K562 (cell line): ENCODE measurements around the gene ABCA4.

Source experiments
- ARHGAP35 ChIP-seq: fragments of 450-650 bp; IDR thresholded peaks from 2 replicates; pipeline ENCODE4 v1.6.1; 2018; ENCODE audit not compliant: partially characterized antibody
- CREB1 ChIP-seq, 2 experiments: sonication (generic) in 1 of 2; formaldehyde crosslinking in 1 of 2; IDR thresholded peaks; 2 replicates each; pipeline versions ENCODE4 v1.6.1 to v1.8.0; 2012 to 2022; ENCODE audit warnings: inconsistent platforms in 1 of 2, mild to moderate bottlenecking in 1 of 2, missing genetic modification reagents in 1 of 2, moderate library complexity in 1 of 2
- KAT7 ChIP-seq: sonication (generic); formaldehyde crosslinking; IDR thresholded peaks from 2 replicates; pipeline ENCODE4 v1.8.0; 2022; ENCODE audit warnings: missing genetic modification reagents, mild to moderate bottlenecking, borderline replicate concordance
- MTF1 ChIP-seq: fragments of 250-450 bp; sonication (Bioruptor Pico); IDR thresholded peaks from 2 replicates; pipeline ENCODE4 v1.9.0; 2021; ENCODE audit warnings: moderate library complexity, mild to moderate bottlenecking, inconsistent platforms, borderline replicate concordance
- NR2C2 ChIP-seq, 2 experiments: fragments of 200-800 bp in 1 of 2; sonication (Bioruptor generic) in 1 of 2; sonication (generic) in 1 of 2; formaldehyde crosslinking in 1 of 2; IDR thresholded peaks; 2 replicates each; pipeline versions ENCODE4 v1.6.1 to v1.8.0; 2016 to 2022; ENCODE audit warnings: mild to moderate bottlenecking in 1 of 2, missing compliant biosample characterization in 1 of 2, missing genetic modification characterization in 1 of 2, missing genetic modification reagents in 1 of 2
- NR2F6 ChIP-seq: fragments of 450-650 bp; formaldehyde crosslinking; IDR thresholded peaks from 2 replicates; pipeline ENCODE4 v1.4.0; 2020; ENCODE audit warnings: mild to moderate bottlenecking
- RBBP5 ChIP-seq: fragments of 200-600 bp; sonication (generic); IDR thresholded peaks from 2 replicates; pipeline ENCODE4 v1.6.1; 2012; ENCODE audit warnings: borderline replicate concordance, mild to moderate bottlenecking, low read length, control low read depth, inconsistent platforms; ENCODE audit not compliant: insufficient read depth, poor library complexity, severe bottlenecking
- RBM22 ChIP-seq: fragments of 200-400 bp; formaldehyde crosslinking; IDR thresholded peaks from 2 replicates; pipeline ENCODE4 v1.6.1; 2018; ENCODE audit warnings: low read length, low read depth; ENCODE audit not compliant: poor library complexity, severe bottlenecking
- RCOR1 ChIP-seq, 2 experiments: IDR thresholded peaks; 2 replicates each; pipeline ENCODE4 v1.6.1; 2012; ENCODE audit warnings: low read depth in 2 of 2, low read length in 2 of 2, borderline replicate concordance in 1 of 2, improper control_type of control experiment in 1 of 2
- RFX7 ChIP-seq: fragments of 250-450 bp; sonication (Bioruptor Pico); IDR thresholded peaks from 2 replicates; pipeline ENCODE4 v1.5.1; 2021; ENCODE audit warnings: mild to moderate bottlenecking
- TF ChIP-seq, protein P1 (sequence below), 2 experiments: fragments of 450-650 bp; formaldehyde crosslinking in 1 of 2; IDR thresholded peaks; 2 replicates each; pipeline versions ENCODE4 v1.4.0 to v1.6.1; 2014 to 2020; ENCODE audit warnings: mild to moderate bottlenecking in 2 of 2, borderline replicate concordance in 1 of 2, low read depth in 1 of 2
- TF ChIP-seq, protein P2 (sequence below): fragments of 450-650 bp; IDR thresholded peaks from 2 replicates; pipeline ENCODE4 v1.6.1; 2016
- TF ChIP-seq, protein P3 (sequence below): fragments of 250-450 bp; sonication (Bioruptor Pico); IDR thresholded peaks from 2 replicates; pipeline ENCODE4 v1.5.1; 2021; ENCODE audit warnings: mild to moderate bottlenecking
- TF ChIP-seq, protein P4 (sequence below), 2 experiments: fragments of 450-650 bp; IDR thresholded peaks; 2 replicates each; pipeline ENCODE4 v1.6.1; 2018; ENCODE audit warnings: mild to moderate bottlenecking in 2 of 2, low read depth in 1 of 2; ENCODE audit not compliant: partially characterized antibody in 2 of 2

DNA sequence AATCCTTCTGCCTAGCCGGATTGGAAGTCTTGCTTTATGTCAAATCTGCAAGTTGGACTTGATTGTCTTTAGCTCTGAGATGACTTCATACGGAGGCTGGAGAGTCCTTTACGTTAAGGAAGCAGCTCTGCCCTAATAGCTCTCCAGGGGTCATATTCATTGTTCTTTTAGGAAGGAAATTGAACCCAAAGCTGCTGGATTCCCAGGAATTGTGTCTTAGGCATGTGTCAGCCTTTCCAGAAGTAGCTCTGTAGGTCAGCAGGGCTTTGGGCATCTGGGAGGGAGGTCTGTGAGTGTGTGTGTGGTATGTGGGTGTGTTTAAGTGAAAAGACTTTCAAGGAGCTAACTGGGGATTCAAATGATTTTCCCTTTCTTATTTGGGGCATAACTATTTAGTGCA, 82.4 kb downstream of the ABCA4 start:
- TF ChIP-seq, protein P1, sequence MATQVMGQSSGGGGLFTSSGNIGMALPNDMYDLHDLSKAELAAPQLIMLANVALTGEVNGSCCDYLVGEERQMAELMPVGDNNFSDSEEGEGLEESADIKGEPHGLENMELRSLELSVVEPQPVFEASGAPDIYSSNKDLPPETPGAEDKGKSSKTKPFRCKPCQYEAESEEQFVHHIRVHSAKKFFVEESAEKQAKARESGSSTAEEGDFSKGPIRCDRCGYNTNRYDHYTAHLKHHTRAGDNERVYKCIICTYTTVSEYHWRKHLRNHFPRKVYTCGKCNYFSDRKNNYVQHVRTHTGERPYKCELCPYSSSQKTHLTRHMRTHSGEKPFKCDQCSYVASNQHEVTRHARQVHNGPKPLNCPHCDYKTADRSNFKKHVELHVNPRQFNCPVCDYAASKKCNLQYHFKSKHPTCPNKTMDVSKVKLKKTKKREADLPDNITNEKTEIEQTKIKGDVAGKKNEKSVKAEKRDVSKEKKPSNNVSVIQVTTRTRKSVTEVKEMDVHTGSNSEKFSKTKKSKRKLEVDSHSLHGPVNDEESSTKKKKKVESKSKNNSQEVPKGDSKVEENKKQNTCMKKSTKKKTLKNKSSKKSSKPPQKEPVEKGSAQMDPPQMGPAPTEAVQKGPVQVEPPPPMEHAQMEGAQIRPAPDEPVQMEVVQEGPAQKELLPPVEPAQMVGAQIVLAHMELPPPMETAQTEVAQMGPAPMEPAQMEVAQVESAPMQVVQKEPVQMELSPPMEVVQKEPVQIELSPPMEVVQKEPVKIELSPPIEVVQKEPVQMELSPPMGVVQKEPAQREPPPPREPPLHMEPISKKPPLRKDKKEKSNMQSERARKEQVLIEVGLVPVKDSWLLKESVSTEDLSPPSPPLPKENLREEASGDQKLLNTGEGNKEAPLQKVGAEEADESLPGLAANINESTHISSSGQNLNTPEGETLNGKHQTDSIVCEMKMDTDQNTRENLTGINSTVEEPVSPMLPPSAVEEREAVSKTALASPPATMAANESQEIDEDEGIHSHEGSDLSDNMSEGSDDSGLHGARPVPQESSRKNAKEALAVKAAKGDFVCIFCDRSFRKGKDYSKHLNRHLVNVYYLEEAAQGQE (IDR thresholded peaks at IDR 0.05; ENCODE audit: borderline replicate concordance): no peak
- TF ChIP-seq, protein P1 (CRISPR knock-in tag; IDR thresholded peaks at IDR 0.05; ENCODE audit: low read depth): no peak
- TF ChIP-seq RBBP5 (no peak), RFX7 (CRISPR knock-in tag) (no peak), KAT7 (CRISPR knock-in tag) (no peak), NR2F6 (CRISPR knock-in tag) (no peak), NR2C2 (CRISPR knock-in tag; IDR thresholded peaks at IDR 0.05) (no peak), NR2C2 (tag; IDR thresholded peaks at IDR 0.05) (no peak), RBM22 (no peak), MTF1 (CRISPR knock-in tag) (no peak), ARHGAP35 (no peak), CREB1 (IDR thresholded peaks at IDR 0.05) (no peak), CREB1 (CRISPR knock-in tag; IDR thresholded peaks at IDR 0.05) (no peak), RCOR1 (IDR thresholded peaks at IDR 0.05; ENCODE audit: borderline replicate concordance in 1 of 2, low read depth in 2 of 2, low read length in 2 of 2) (no peak)
- TF ChIP-seq, protein P2, sequence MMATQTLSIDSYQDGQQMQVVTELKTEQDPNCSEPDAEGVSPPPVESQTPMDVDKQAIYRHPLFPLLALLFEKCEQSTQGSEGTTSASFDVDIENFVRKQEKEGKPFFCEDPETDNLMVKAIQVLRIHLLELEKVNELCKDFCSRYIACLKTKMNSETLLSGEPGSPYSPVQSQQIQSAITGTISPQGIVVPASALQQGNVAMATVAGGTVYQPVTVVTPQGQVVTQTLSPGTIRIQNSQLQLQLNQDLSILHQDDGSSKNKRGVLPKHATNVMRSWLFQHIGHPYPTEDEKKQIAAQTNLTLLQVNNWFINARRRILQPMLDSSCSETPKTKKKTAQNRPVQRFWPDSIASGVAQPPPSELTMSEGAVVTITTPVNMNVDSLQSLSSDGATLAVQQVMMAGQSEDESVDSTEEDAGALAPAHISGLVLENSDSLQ: no peak
- TF ChIP-seq, protein P3, sequence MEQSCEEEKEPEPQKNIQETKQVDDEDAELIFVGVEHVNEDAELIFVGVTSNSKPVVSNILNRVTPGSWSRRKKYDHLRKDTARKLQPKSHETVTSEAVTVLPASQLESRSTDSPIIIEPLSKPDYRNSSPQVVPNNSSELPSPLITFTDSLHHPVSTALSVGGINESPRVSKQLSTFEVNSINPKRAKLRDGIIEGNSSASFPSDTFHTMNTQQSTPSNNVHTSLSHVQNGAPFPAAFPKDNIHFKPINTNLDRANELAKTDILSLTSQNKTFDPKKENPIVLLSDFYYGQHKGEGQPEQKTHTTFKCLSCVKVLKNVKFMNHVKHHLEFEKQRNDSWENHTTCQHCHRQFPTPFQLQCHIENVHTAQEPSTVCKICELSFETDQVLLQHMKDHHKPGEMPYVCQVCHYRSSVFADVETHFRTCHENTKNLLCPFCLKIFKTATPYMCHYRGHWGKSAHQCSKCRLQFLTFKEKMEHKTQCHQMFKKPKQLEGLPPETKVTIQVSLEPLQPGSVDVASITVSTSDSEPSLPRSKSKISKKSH (CRISPR knock-in tag): no peak
- TF ChIP-seq, protein P4, sequence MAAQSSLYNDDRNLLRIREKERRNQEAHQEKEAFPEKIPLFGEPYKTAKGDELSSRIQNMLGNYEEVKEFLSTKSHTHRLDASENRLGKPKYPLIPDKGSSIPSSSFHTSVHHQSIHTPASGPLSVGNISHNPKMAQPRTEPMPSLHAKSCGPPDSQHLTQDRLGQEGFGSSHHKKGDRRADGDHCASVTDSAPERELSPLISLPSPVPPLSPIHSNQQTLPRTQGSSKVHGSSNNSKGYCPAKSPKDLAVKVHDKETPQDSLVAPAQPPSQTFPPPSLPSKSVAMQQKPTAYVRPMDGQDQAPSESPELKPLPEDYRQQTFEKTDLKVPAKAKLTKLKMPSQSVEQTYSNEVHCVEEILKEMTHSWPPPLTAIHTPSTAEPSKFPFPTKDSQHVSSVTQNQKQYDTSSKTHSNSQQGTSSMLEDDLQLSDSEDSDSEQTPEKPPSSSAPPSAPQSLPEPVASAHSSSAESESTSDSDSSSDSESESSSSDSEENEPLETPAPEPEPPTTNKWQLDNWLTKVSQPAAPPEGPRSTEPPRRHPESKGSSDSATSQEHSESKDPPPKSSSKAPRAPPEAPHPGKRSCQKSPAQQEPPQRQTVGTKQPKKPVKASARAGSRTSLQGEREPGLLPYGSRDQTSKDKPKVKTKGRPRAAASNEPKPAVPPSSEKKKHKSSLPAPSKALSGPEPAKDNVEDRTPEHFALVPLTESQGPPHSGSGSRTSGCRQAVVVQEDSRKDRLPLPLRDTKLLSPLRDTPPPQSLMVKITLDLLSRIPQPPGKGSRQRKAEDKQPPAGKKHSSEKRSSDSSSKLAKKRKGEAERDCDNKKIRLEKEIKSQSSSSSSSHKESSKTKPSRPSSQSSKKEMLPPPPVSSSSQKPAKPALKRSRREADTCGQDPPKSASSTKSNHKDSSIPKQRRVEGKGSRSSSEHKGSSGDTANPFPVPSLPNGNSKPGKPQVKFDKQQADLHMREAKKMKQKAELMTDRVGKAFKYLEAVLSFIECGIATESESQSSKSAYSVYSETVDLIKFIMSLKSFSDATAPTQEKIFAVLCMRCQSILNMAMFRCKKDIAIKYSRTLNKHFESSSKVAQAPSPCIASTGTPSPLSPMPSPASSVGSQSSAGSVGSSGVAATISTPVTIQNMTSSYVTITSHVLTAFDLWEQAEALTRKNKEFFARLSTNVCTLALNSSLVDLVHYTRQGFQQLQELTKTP (IDR thresholded peaks at IDR 0.05; ENCODE audit: low read depth in 1 of 2, partially characterized antibody in 2 of 2): no peak
